HUES64 (cell line): ENCODE results near the gene CPLX1.

Experiments used
- H3K27ac ChIP-seq: 2 replicates; pipeline ENCODE4 v1.7.0; 2013; ENCODE audit warnings: low read depth, low read length, inconsistent platforms
- H3K27me3 ChIP-seq: 2 replicates; pipeline ENCODE4 v1.6.1; 2013; ENCODE audit warnings: mild to moderate bottlenecking, low read length; ENCODE audit not compliant: insufficient read depth
- H3K36me3 ChIP-seq: 2 replicates; pipeline ENCODE4 v1.6.1; 2013; ENCODE audit warnings: mild to moderate bottlenecking, low read length; ENCODE audit not compliant: insufficient read depth
- H3K4me1 ChIP-seq: 2 replicates; pipeline ENCODE4 v1.6.1; 2013; ENCODE audit warnings: mild to moderate bottlenecking, low read length, moderate library complexity; ENCODE audit not compliant: insufficient read depth
- H3K4me3 ChIP-seq: 2 replicates; pipeline ENCODE4 v1.5.1; 2013; ENCODE audit warnings: mild to moderate bottlenecking, low read length, moderate library complexity
- H3K9ac ChIP-seq: 2 replicates; pipeline ENCODE4 v1.6.1; 2013; ENCODE audit warnings: mild to moderate bottlenecking, low read depth, low read length
- H3K9me3 ChIP-seq: 2 replicates; pipeline ENCODE4 v1.6.1; 2013; ENCODE audit warnings: low read depth, low read length; ENCODE audit not compliant: insufficient read depth
- WGBS: fragments of 150-250, 120-280 bp; methylation state at CpG from one replicate; pipeline ENCODE4 v1.1.7; 2013; ENCODE audit warnings: missing lambda C conversion rate; 5-methylcytosine and 5-hydroxymethylcytosine counted together

The CPLX1 gene

DNA sequence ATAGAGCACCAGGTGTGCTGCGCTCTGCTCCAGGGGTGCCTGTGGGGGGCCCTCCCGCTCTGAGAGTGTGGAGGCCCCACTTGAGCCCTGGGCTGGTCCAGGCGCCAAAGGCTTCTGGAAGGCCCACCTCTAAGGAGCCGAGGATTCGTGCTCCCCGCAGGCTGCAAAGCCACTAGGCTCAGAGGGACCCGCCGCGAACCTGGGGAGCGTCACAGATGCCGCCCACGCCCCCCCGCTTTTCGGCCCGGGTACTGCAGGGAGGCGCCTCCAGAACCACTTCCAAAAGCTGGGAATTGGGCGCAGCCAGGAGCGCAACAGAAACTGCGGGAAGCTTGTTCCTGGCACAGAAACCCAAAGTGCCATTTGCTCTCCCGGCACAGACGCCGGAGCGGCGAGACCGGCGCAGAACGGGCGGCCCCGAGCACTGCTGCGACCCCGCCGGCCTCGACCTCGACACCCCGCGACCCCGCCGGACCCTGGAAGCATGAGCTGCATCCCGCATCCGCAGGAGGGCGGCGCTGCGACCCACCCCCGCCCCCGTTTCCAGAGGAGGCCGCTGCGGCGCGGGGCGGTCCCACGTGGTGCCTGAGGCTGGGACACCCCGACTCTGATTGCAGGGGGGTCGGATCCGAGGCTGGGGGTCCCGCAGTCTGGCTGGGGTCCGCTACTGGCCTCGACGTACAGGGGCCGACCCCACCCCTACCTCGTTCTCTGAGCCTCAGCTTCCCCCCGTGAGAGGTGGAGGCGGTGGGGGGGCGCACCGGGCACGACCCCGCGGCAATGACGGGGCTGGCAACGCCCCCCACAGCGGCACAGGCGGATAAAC, 30.8 kb downstream of the CPLX1 start:
- no peak overlapping the region for H3K27ac ChIP-seq
- no peaks in the 10 kb centered on the region for H3K9me3 ChIP-seq
- H3K4me1 ChIP-seq, result peaks cover 7% of the 10 kb centered on the region
- 12% methylated on average over 67 of the region's 71 CpGs for WGBS
- no peaks in the 10 kb centered on the region for H3K36me3 ChIP-seq
- peak overlapping the region; percentile 42 for H3K4me3 ChIP-seq
- H3K27me3 ChIP-seq, result peaks cover 79% of the 10 kb centered on the region
- no peak overlapping the region for H3K9ac ChIP-seq

DNA sequence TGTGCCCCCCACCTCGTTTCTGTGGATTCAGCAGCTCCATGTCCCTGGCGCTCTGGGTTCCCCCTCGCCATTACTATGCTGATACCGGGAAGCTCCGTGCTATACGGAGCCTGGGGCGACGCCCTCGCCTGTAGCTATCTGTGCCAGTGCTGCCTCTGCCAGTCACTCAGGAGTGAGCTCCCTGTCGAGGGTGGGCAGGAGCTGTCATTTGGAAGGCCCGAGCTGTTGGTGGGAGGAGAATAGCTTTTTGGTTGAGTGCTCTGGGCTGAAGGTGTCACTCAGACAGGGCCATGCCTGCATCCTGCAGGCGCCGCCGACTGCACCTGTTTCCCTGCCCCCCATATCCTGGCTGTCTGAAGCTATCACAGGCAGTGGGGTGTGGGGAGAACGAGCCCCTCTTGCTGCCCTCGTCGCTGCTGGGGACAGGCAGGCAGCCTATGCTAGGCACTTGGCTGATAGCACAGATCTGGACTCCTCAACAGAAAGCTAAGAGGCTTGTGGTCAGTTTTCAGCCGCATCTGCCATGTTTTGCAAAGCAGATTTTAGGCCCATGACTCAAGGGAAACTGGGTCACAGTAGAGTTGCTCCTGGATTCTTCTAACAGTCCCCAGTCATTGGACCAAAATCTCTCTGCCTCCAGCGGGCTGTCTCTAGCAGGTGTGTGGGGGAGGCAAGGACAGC, 31.8 kb downstream of the CPLX1 start:
- Histone ChIP-seq H3K9ac (no peak overlapping the region), H3K4me1 (peaks cover 7% of the 10 kb centered on the region), H3K27ac (no peak overlapping the region), H3K9me3 (no peaks in the 10 kb centered on the region), H3K27me3 (peaks cover 74% of the 10 kb centered on the region), H3K36me3 (no peaks in the 10 kb centered on the region), H3K4me3 (no peak overlapping the region)
- WGBS, result 54% methylated on average over 19 of the region's 19 CpGs

DNA sequence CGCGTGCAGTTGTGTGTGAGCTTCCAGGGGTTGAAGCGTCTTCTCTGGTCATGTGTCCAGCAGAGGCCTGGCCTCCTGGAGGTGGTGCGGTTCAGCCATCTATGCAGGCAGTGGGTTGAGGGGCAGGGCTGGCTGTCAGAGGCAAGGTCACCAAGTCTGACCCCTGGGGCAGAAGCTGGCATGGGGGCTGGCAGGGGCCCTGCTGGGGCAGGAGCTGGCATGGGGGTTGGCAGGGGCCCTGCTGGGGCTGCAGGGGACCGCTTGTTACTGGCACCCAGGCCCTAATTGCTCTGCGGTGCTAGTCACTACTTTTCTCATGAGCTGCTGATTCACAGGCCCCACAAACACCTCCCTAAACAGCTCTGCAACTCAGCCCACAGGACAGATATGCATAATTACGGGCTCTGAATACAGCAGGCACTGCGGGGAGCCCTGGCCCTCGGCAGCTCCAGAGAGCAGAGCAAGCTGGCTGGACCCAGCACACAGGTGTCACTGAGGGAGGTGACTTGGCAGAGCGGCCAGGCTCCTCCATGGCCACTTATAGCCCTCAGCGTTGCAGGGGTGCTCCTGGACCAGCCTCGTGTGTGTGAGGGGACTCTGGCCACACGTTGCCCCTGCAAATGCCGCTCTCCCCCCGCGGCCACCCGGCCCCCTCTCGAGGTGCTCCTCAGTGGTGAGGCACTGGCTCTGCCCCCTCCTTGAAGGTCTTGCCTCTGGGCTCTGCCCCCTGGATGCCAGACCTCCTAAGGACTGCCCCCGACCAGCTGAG, 32.7 kb downstream of the CPLX1 start:
- Histone ChIP-seq H3K9ac (no peak overlapping the region), H3K9me3 (no peaks in the 10 kb centered on the region), H3K27me3 (peaks cover 79% of the 10 kb centered on the region), H3K4me3 (no peak overlapping the region), H3K4me1 (peaks cover 7% of the 10 kb centered on the region), H3K27ac (no peak overlapping the region), H3K36me3 (no peaks in the 10 kb centered on the region)
- WGBS, result 54% methylated on average over 19 of the region's 19 CpGs

DNA sequence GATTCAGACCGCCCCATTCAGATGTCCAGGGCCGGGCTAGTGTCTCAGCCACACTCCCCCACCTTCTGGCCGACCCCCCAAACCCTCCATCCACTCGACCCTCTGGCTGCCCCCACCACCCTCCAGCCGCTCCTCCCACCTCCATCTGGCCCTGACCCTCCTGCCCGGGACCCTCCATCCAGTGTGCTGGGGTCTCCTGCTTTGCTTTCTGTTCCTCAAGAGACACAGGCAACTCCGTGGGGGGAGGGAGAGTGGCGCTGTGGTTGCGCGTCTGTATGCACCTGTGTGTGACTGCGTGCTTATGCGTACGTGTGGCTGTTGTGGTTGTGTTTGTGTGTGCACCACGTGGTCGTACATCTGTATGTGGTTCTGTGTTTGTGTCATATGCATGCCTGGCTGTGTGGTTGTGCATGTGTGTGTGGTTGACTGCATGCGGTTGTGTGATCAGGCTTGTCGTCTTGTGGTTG, 33.3 kb downstream of the CPLX1 start:
- Histone ChIP-seq H3K36me3 (no peaks in the 10 kb centered on the region), H3K9me3 (no peaks in the 10 kb centered on the region), H3K4me3 (no peak overlapping the region), H3K4me1 (peaks cover 7% of the 10 kb centered on the region), H3K27me3 (peaks cover 84% of the 10 kb centered on the region), H3K9ac (no peak overlapping the region), H3K27ac (no peak overlapping the region)
- WGBS, result 88% methylated on average over 17 of the region's 17 CpGs

DNA sequence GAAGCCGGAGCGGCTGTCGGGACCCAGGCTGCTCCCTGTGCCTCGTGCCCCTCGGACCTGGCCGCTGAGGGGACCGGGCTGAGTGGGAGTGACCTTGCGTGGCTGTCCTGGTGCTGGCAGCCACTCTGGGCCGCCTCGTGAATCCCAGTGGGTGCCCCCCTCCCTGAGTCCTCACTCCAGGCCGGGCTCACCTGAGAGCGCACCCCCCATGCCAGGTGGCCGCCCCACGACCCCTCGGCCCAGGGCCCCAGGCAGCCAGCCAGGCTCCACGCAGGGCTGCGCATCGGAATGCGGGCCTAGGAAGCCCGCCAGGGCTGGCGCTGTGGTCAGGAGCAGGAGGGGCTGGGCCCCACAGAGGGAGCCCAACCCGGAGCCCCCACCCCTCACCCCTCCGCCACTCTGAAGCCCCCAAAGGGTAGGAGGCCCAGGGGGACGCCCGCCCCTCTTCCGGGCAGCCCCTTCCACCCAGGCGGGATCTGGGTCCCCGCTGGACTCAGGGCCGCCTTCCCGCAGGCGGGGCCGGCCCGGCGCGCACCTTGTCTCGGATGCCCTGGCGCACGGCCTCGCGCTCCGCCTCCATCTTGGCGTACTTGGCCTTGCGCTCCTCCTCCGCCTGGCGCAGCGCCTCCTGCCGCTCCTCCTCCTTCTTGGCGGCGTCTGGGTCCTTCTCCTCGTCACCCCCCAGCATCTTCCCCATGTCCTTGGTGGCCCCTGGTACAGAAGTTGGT, 33.9 kb downstream of the CPLX1 start:
- WGBS, result 91% methylated on average over 50 of the region's 50 CpGs
- Histone ChIP-seq H3K27ac (no peak overlapping the region), H3K4me1 (peaks cover 7% of the 10 kb centered on the region), H3K4me3 (no peak overlapping the region), H3K27me3 (peaks cover 87% of the 10 kb centered on the region), H3K9ac (no peak overlapping the region), H3K36me3 (no peaks in the 10 kb centered on the region), H3K9me3 (no peaks in the 10 kb centered on the region)

DNA sequence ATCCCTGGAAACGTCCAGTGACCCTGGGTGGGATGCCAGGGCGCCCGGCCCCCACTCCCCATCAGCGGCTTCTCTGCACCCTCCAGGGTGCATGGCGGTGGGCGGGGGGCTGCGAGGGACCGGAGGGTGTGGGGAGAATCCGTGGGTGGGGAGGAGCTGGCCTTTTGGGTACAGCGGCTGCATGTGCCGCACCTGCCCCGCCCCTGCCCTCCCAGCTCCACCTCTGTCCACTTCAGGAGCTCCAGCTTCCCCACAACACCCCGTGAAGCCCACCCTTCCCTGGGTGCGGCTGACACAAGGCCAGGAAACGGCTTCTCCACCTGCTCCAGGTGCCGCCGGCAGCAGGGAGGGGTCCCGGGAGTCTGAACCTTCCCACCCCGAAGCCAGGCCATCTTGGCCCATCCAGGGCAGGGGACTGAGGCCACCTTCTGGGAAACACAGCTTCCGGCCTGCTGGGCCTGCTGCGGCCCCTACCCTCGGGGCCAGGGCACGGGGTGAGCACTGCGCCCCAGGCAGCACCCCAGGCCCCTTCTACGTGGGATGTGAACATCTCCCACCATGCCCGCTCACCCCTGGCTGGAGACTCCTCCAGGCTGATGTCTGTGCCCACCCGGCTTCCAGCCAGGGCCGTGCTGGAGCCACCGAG, 34.6 kb downstream of the CPLX1 start:
- H3K36me3 ChIP-seq, result no peaks in the 10 kb centered on the region
- no peaks in the 10 kb centered on the region for H3K9me3 ChIP-seq
- no peak overlapping the region for H3K27ac ChIP-seq
- H3K4me1 ChIP-seq, result peaks cover 7% of the 10 kb centered on the region
- WGBS, result 88% methylated on average over 27 of the region's 29 CpGs
- no peak overlapping the region for H3K9ac ChIP-seq
- H3K4me3 ChIP-seq, result no peak overlapping the region
- H3K27me3 ChIP-seq, result peaks cover 87% of the 10 kb centered on the region

DNA sequence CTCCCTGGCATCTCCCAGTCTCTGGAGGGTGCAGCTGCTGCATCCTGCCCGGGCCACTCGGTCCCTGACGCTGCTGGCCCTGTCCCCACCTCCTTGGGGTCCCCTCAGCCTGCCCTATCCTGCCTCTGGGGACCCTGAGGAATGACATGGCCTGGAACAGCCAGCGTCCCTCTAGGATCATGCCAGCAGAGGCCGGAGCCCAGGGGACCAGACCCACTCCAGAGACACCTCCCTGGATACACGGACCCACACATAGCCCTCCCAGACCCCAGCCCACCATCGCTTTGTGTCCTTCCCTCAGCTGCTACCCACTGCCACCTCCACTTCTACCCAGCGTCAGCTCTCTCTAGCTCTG, 35.5 kb downstream of the CPLX1 start:
- WGBS, result 75% methylated on average over 8 of the region's 8 CpGs
- no peak overlapping the region for H3K27ac ChIP-seq
- H3K27me3 ChIP-seq, result peaks cover 87% of the 10 kb centered on the region

DNA sequence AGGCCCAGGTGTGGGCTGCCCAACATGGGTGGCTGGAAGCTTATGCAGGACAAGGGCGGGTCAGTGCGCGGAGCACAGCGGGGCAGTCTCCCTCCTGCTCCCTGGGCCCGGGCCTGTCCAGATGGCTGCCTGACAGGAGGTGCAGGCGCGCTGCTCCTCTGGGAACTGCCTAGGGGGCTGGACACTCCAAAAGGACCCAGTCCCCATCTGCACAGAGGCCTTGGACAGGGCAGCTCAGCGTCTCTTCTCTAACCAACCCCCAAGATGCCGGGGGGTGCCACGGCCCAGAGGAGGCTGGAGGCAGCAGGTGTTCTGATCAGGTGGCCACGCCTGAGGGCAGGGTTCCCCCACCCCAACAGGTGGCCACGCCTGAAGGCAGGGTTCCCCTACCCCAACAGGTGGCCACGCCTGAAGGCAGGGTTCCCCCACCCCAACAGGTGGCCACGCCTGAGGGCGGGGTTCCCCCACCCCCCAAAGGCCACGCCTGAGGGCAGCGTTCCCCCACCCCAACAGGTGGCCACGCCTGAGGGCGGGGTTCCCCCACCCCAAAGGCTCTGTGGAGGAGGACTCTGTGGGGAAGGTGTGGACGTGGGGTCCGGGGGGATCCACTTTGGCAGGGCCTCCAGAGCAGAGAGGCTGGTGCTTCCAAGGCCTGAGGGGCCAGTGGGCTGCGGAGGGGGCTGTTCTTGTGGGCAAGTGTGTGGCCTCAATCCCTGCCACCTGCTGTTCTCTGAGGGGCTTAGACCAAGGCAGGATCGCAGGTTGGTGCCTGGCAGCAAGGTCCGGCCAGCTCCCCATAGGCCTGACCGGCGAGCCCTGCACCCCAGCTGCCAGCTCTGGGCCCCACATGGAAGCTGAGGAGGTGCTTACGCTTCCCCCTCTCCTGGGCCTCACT, 36.1 kb downstream of the CPLX1 start:
- Histone ChIP-seq H3K27me3 (peaks cover 87% of the 10 kb centered on the region), H3K9ac (no peak overlapping the region), H3K9me3 (no peaks in the 10 kb centered on the region), H3K4me1 (peaks cover 10% of the 10 kb centered on the region), H3K36me3 (no peaks in the 10 kb centered on the region), H3K4me3 (no peak overlapping the region), H3K27ac (no peak overlapping the region)
- WGBS, result 85% methylated on average over 24 of the region's 27 CpGs

More for the DNA sequence above, 35.5 kb downstream of the CPLX1 start:
- Histone ChIP-seq H3K36me3 (no peaks in the 10 kb centered on the region), H3K9ac (no peak overlapping the region), H3K4me1 (peaks cover 7% of the 10 kb centered on the region), H3K9me3 (no peaks in the 10 kb centered on the region), H3K4me3 (no peak overlapping the region)

DNA sequence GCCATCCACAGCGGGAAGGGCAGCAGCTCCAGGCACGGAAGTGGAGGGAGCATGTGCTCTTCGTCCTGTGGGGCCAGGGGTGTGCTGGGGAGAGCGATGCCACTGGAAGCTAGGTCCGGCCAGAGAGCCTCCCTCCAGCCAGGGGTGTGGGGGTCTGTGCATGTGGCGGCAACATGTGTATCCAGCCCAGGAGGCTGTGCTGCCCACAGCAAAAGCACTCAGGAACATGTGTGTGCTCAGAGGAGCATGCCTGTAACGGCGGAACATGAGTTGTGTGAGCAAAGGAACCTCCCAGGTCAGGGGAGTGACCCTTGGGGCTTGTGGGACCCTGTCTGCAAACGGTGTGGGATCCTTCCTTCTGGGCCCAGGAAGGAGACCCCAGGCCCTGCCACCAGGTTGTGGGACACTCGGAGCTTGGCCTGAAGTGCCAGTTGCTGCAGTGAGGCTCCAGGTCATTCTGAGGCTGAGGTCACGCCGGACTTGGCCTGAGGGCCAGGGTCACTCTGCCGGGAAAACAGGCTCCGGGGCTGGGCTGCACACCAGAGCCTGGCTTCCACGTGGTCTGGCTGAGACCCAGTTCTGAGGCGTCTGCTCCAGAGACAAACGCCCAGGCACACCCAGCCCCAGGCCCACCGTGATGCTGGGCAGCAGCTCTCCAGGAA, 37.2 kb downstream of the CPLX1 start:
- WGBS, result 89% methylated on average over 18 of the region's 18 CpGs
- Histone ChIP-seq H3K27me3 (peaks cover 87% of the 10 kb centered on the region), H3K9me3 (no peaks in the 10 kb centered on the region), H3K27ac (no peak overlapping the region), H3K36me3 (no peaks in the 10 kb centered on the region), H3K4me1 (peaks cover 6% of the 10 kb centered on the region), H3K9ac (no peak overlapping the region), H3K4me3 (no peak overlapping the region)
